Measurements from ENCODE around the gene KCNK18. TPM values are rescaled to one million over a fixed set of nuclear protein-coding genes. Genes with fewer than 3 reads are reported as not detected.

The KCNK18 gene
- total RNA-seq, 1 experiment from 2014 or later: not detected

DNA sequence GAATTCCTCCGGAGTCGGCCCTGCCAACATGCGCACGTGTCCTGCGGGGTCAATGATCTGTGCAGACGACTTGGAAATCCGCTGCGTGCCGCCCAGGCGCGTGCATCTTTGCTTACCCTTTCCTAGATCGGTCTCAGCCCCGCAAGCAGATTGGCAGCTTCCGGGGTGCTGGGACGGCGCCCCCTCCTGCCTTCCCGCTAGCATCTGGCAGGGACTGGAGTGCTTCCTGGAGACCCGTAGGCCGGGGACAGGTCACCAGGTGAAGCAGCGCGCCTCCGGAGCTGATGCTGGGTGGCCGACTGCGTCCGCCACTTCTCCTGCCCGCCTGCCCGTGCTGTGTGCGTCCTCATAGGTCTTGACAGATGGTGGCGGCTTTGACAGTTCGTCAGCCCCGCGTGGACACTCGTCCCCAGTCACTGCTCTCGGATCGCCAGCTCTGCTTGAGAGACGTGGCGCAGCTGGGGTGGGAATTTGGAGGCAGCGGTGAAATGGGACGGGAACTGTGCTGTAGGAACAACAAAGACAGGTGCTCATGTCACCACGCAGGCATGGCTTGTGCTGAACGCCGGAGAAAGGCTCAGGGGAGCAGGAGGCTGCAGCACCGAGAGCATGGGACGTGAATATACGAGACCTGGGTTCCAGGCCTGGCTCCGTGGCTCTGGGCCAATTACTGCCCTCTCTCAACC lies 21.9 kb upstream of the KCNK18 start:
- H3K36me3 Mint-ChIP-seq (ENCODE audit: insufficient read depth in 1 of 3, low read depth in 3 of 3): no peaks in the 10 kb centered on the region
- no peak overlapping the region for H2AFZ ChIP-seq (ENCODE audit: low read length)
- peak; percentile 42 for DNase-seq
- no peak overlapping the region for H2AK5ac ChIP-seq (ENCODE audit: insufficient read length, low read length)
- no peak overlapping the region for H2BK15ac ChIP-seq (ENCODE audit: low read depth, low read length)
- peaks cover 19 to 21% of the 10 kb centered on the region in 2 experiments for H3K4me1 Mint-ChIP-seq
- WGBS (ENCODE audit: extremely low coverage, insufficient read length, low lambda C conversion rate): no CpG with 5 or more reads among the region's 46 CpGs
- H3K23ac ChIP-seq (ENCODE audit: insufficient read length, low read depth, low read length): no peak overlapping the region
- H3T11ph ChIP-seq (ENCODE audit: low read length): no peak overlapping the region
- H2BK12ac ChIP-seq (ENCODE audit: insufficient read length, low read depth, low read length): no peak overlapping the region
- H3K56ac ChIP-seq (ENCODE audit: insufficient read length, low read depth, low read length): no peak overlapping the region
- H3K27ac Mint-ChIP-seq: no peak overlapping the region
- no peak overlapping the region for H3K4ac ChIP-seq (ENCODE audit: low read depth, low read length)
- no peak overlapping the region for H3K18ac ChIP-seq (ENCODE audit: insufficient read length, low read depth, low read length)
- peak overlapping the region; percentile 74 to 84 for H3K4me3 Mint-ChIP-seq
- no peak overlapping the region for H2BK120ac ChIP-seq (ENCODE audit: low read depth, low read length, poor library complexity, severe bottlenecking)
- TF ChIP-seq CTCF (conservative IDR thresholded peaks at IDR 0.05): no peak
- no peaks in the 10 kb centered on the region for H3K79me1 ChIP-seq (ENCODE audit: insufficient read depth, low read depth, low read length, poor library complexity, severe bottlenecking)
- no peak overlapping the region for H4K8ac ChIP-seq (replicated peaks; ENCODE audit: insufficient read length, low read depth, low read length)
- H4K91ac ChIP-seq (ENCODE audit: insufficient read length, low read depth, low read length): no peak overlapping the region
- no peak overlapping the region for H4K5ac ChIP-seq (ENCODE audit: insufficient read length, low read depth, low read length)
- peaks cover 37% of the 10 kb centered on the region for H3K27me3 ChIP-seq (ENCODE audit: insufficient read depth, low read length)
- peak overlapping the region; percentile 67 for H3K4me2 ChIP-seq (ENCODE audit: insufficient read depth, insufficient read length, low read length)
- H3K9ac ChIP-seq (ENCODE audit: extremely low read depth, insufficient read length, low read length): no peak overlapping the region
- H3K9me3 ChIP-seq (ENCODE audit: control insufficient read depth, low read depth, low read length): no peaks in the 10 kb centered on the region
- H3K79me2 ChIP-seq (ENCODE audit: insufficient read depth, low read length): no peaks in the 10 kb centered on the region
- no peak overlapping the region for H2BK5ac ChIP-seq (ENCODE audit: insufficient read length, low read length)
- no peaks in the 10 kb centered on the region for H3K9me3 Mint-ChIP-seq
- H3K27ac ChIP-seq (ENCODE audit: insufficient read length, low read depth, low read length): no peak overlapping the region
- peaks cover 10% of the 10 kb centered on the region for H3K23me2 ChIP-seq (ENCODE audit: insufficient read length, low read depth, low read length, poor library complexity, severe bottlenecking)
- no peaks in the 10 kb centered on the region for H4K20me1 ChIP-seq (ENCODE audit: control insufficient read depth, insufficient read depth, insufficient read length)
- no peak overlapping the region for H2BK20ac ChIP-seq (ENCODE audit: low read depth, low read length, poor library complexity, severe bottlenecking)
- no peak overlapping the region for H3K14ac ChIP-seq (ENCODE audit: insufficient read depth, low read length)
- no peaks in the 10 kb centered on the region for H3K4me1 ChIP-seq (ENCODE audit: insufficient read depth, low read length)
- H3K27me3 Mint-ChIP-seq (ENCODE audit: low read depth): peaks cover 95% of the 10 kb centered on the region

Measured in H9 (cell line).